Spleen (tissue), 7 donors: ENCODE data around the gene NABP1.

Experiments used
- POLR2A ChIP-seq, 3 donors: fragments of 450-650 bp; IDR thresholded peaks; one replicate each; pipeline ENCODE4 v1.5.1; 2017; ENCODE audit warnings: antibody characterized with exemption in 3 of 3, mild to moderate bottlenecking in 1 of 3
- TF ChIP-seq, protein P1 (sequence below), 11 experiments: fragments of 200-600 bp in 7 of 11; fragments of 450-650 bp in 4 of 11; sonication (generic) in 4 of 11; IDR thresholded peaks in 8 of 11; conservative IDR thresholded peaks in 3 of 11; 1 replicate in 7 of 11; 2 replicates in 4 of 11; pipeline versions ENCODE4 v1.4.0 to v1.8.0; 2016 to 2021; ENCODE audit warnings: antibody characterized with exemption in 11 of 11, inconsistent platforms in 4 of 11, mild to moderate bottlenecking in 1 of 11
- donor health status: DM: no; HTN: no; CAD: no; lungs with moderate emphysema.
- donor health status: DM: no; HTN: no; CAD: no.
- donor health status: DM: no; HTN: no; CAD: no.

DNA sequence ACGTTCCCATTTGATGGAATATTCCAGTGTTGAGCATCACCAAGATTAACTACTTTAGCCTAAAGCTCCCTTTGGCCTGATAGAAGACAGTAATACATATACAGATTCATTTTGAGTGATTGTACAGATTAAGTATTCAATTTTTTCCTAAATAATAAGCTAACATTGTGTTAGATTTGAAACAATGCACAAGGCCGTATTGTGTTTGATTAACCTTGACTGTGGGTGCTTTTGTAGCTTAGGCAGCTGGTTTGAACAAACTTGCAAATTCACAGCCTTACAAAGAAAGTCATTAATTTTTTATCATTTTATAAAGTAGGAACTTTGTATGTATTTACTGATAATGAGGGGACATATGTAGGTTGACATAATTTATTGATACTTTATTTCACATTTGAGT is 29.6 kb downstream of the NABP1 start:
- TF ChIP-seq POLR2A (IDR thresholded peaks at IDR 0.05) = no peak
- TF ChIP-seq, protein P1, sequence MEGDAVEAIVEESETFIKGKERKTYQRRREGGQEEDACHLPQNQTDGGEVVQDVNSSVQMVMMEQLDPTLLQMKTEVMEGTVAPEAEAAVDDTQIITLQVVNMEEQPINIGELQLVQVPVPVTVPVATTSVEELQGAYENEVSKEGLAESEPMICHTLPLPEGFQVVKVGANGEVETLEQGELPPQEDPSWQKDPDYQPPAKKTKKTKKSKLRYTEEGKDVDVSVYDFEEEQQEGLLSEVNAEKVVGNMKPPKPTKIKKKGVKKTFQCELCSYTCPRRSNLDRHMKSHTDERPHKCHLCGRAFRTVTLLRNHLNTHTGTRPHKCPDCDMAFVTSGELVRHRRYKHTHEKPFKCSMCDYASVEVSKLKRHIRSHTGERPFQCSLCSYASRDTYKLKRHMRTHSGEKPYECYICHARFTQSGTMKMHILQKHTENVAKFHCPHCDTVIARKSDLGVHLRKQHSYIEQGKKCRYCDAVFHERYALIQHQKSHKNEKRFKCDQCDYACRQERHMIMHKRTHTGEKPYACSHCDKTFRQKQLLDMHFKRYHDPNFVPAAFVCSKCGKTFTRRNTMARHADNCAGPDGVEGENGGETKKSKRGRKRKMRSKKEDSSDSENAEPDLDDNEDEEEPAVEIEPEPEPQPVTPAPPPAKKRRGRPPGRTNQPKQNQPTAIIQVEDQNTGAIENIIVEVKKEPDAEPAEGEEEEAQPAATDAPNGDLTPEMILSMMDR (IDR thresholded peaks at IDR 0.05 in 8 of 11, conservative IDR thresholded peaks at IDR 0.05 in 3 of 11) = no peak
